Fibroblast of mammary gland (primary cell): ENCODE data around the gene KIR2DL3.
"Not testable (repeated sequence)": the region's sequence is repeated elsewhere in the genome, so short reads cannot be mapped to it uniquely, and the experiment has no call there.

Source experiments
- DNase-seq: peaks from one replicate; pipeline ENCODE4 v3.0.0-alpha.2; 2010; ENCODE audit warnings: low read depth
- H3K4me3 ChIP-seq: 2 replicates; pipeline ENCODE4 v1.5.1; 2011; ENCODE audit warnings: low read depth, mild to moderate bottlenecking, low read length, moderate library complexity; ENCODE audit not compliant: control insufficient read depth
- CTCF ChIP-seq: conservative IDR thresholded peaks from 2 replicates; pipeline ENCODE4 v1.5.1; 2011; ENCODE audit warnings: low read depth, low read length, inconsistent platforms; ENCODE audit not compliant: control insufficient read depth, insufficient read depth

Gene KIR2DL3

GRCh38 chr19:54738306-54738705 is at the start of gene KIR2DL3:
KIR2DL3 (plus strand) TSS chr19:54738513; CDS start chr19:54738546, 33 bp downstream.
- not testable (repeated sequence) for H3K4me3 ChIP-seq, DNase-seq

GRCh38 chr19:54691582-54692297 is 46.6 kb upstream of the KIR2DL3 start:
- TF ChIP-seq CTCF, result no peak
- no peak for DNase-seq
- no peak overlapping the region for H3K4me3 ChIP-seq

GRCh38 chr19:54692298-54692615 is 46.1 kb upstream of the KIR2DL3 start:
- no peak for DNase-seq
- no peak overlapping the region for H3K4me3 ChIP-seq
- TF ChIP-seq CTCF, result no peak

- no peak for DNase-seq
- H3K4me3 ChIP-seq, result no peak overlapping the region
- no peak for TF ChIP-seq CTCF
Measured at GRCh38 chr19:54694648-54695047, 43.7 kb upstream of the KIR2DL3 start.

- TF ChIP-seq CTCF, result no peak
- no peak overlapping the region for H3K4me3 ChIP-seq
- DNase-seq, result no peak
Measured at GRCh38 chr19:54696117-54696548, 42.2 kb upstream of the KIR2DL3 start.

- TF ChIP-seq CTCF, result no peak
- H3K4me3 ChIP-seq, result no peak overlapping the region
- DNase-seq, result no peak
Measured at GRCh38 chr19:54696766-54697165, 41.5 kb upstream of the KIR2DL3 start.

- not testable (repeated sequence) for H3K4me3 ChIP-seq, DNase-seq
Measured at GRCh38 chr19:54697716-54698115, 40.6 kb upstream of the KIR2DL3 start.

- no peak for TF ChIP-seq CTCF
- no peak for DNase-seq
- no peak overlapping the region for H3K4me3 ChIP-seq
Measured at GRCh38 chr19:54704928-54705327, 33.4 kb upstream of the KIR2DL3 start.
